ENCODE measurements around the gene KRTAP3-3.

The KRTAP3-3 gene

GRCh38 chr17:41029633-41030245 lies 35.8 kb upstream of the KRTAP3-3 start, which contains the start of gene KRTAP1-4:
KRTAP1-4 (minus strand) TSS chr17:41030195; CDS start chr17:41030078, 117 bp downstream.
- TF ChIP-seq ESRRG (CRISPR knock-in tag; IDR thresholded peaks at IDR 0.05) (no peak), ZNF565 (CRISPR knock-in tag; conservative IDR thresholded peaks at IDR 0.05; ENCODE audit: low read depth) (no peak), GLIS3 (CRISPR knock-in tag; IDR thresholded peaks at IDR 0.05) (no peak), PATZ1 (CRISPR knock-in tag; IDR thresholded peaks at IDR 0.05; ENCODE audit: borderline replicate concordance) (no peak), ZFP3 (CRISPR knock-in tag; IDR thresholded peaks at IDR 0.05) (no peak), PPARA (CRISPR knock-in tag; IDR thresholded peaks at IDR 0.05; ENCODE audit: borderline replicate concordance) (no peak), TCF4 (CRISPR knock-in tag; IDR thresholded peaks at IDR 0.05; ENCODE audit: borderline replicate concordance) (no peak), ARNTL (CRISPR knock-in tag; IDR thresholded peaks at IDR 0.05; ENCODE audit: borderline replicate concordance, low read depth) (no peak), SNAI2 (CRISPR knock-in tag; IDR thresholded peaks at IDR 0.05) (no peak), ZFP30 (CRISPR knock-in tag; IDR thresholded peaks at IDR 0.05) (no peak), CSDC2 (CRISPR knock-in tag; IDR thresholded peaks at IDR 0.05) (no peak), TSHZ2 (CRISPR knock-in tag; IDR thresholded peaks at IDR 0.05) (no peak), CREB5 (CRISPR knock-in tag; IDR thresholded peaks at IDR 0.05; ENCODE audit: low read depth) (no peak), POU6F1 (CRISPR knock-in tag; IDR thresholded peaks at IDR 0.05; ENCODE audit: borderline replicate concordance, low read depth) (no peak), TOX (CRISPR knock-in tag; IDR thresholded peaks at IDR 0.05; ENCODE audit: borderline replicate concordance) (no peak), ZC3H10 (CRISPR knock-in tag; IDR thresholded peaks at IDR 0.05) (no peak), RARB (CRISPR knock-in tag; IDR thresholded peaks at IDR 0.05) (no peak), OSR1 (CRISPR knock-in tag; IDR thresholded peaks at IDR 0.05) (no peak)
- no peak for ATAC-seq

- no peak for TF ChIP-seq CREB5 (CRISPR knock-in tag; IDR thresholded peaks at IDR 0.05; ENCODE audit: low read depth)
- TF ChIP-seq ZNF565 (CRISPR knock-in tag; conservative IDR thresholded peaks at IDR 0.05; ENCODE audit: low read depth): no peak
- no peak for TF ChIP-seq OSR1 (CRISPR knock-in tag; IDR thresholded peaks at IDR 0.05)
- TF ChIP-seq ZFP3 (CRISPR knock-in tag; IDR thresholded peaks at IDR 0.05): no peak
- no peak for TF ChIP-seq ZC3H10 (CRISPR knock-in tag; IDR thresholded peaks at IDR 0.05)
- TF ChIP-seq TOX (CRISPR knock-in tag; IDR thresholded peaks at IDR 0.05; ENCODE audit: borderline replicate concordance): no peak
- no peak for TF ChIP-seq TSHZ2 (CRISPR knock-in tag; IDR thresholded peaks at IDR 0.05)
- no peak for TF ChIP-seq PPARA (CRISPR knock-in tag; IDR thresholded peaks at IDR 0.05; ENCODE audit: borderline replicate concordance)
- no peak for TF ChIP-seq ARNTL (CRISPR knock-in tag; IDR thresholded peaks at IDR 0.05; ENCODE audit: borderline replicate concordance, low read depth)
- no peak for TF ChIP-seq CSDC2 (CRISPR knock-in tag; IDR thresholded peaks at IDR 0.05)
- TF ChIP-seq ESRRG (CRISPR knock-in tag; IDR thresholded peaks at IDR 0.05): no peak
- no peak for TF ChIP-seq CSRNP3 (CRISPR knock-in tag; IDR thresholded peaks at IDR 0.05)
- no peak for ATAC-seq
These were observed 32.9 kb upstream of the KRTAP3-3 start, which contains the start of gene KRTAP1-5 for GRCh38 chr17:41026715-41027471. KRTAP1-5 (minus strand) TSS chr17:41027208; CDS start chr17:41027155, 53 bp downstream.
